Activated naive CD4-positive, alpha-beta T cell treated with anti-CD3 and anti-CD28 coated beads, Interleukin-2, amount 10 ng/mL, durations not matched to agents 7 days and 5 days (primary cell): Measurements from ENCODE around the gene AJM1.
A peak's percentile ranks its signal among the peaks of the same experiment; 100 is the strongest.
"Not testable (repeated sequence)": the region's sequence is repeated elsewhere in the genome, so short reads cannot be mapped to it uniquely, and the experiment has no call there.

Source experiments
- CTCF ChIA-PET: fragments of 350-600 bp; sonication (Branson Sonifier 250); formaldehyde crosslinking; loops from one replicate; lab custom pipeline; 2021; ENCODE audit warnings: antibody characterized with exemption; lab: Charles Lee
- DNase-seq: peaks from one replicate; pipeline ENCODE4 v3.0.0-alpha.2; 2020
- H3K27ac Mint-ChIP-seq: one replicate; pipeline ENCODE4 v1.8.0; 2021; ENCODE audit warnings: mild to moderate bottlenecking, moderate library complexity, mixed read lengths
- H3K27me3 Mint-ChIP-seq: one replicate; pipeline ENCODE4 v1.8.0; 2021; ENCODE audit warnings: mild to moderate bottlenecking, mixed read lengths
- H3K36me3 Mint-ChIP-seq: one replicate; pipeline ENCODE4 v1.8.0; 2021; ENCODE audit warnings: mixed read lengths
- H3K4me1 Mint-ChIP-seq: one replicate; pipeline ENCODE4 v1.8.0; 2021; ENCODE audit warnings: mixed read lengths
- H3K4me3 Mint-ChIP-seq: one replicate; pipeline ENCODE4 v1.8.0; 2021; ENCODE audit warnings: mild to moderate bottlenecking, moderate library complexity, mixed read lengths
- H3K9me3 Mint-ChIP-seq: one replicate; pipeline ENCODE4 v1.8.0; 2021; ENCODE audit warnings: mixed read lengths

The AJM1 gene

GRCh38 chr9:136831002-136831719, 11.1 kb upstream of the AJM1 start:
- H3K4me3 Mint-ChIP-seq: no peak overlapping the region
- H3K27me3 Mint-ChIP-seq: no peaks in the 10 kb centered on the region
- DNase-seq: no peak
- H3K4me1 Mint-ChIP-seq: no peaks in the 10 kb centered on the region
- peaks cover 26% of the 10 kb centered on the region for H3K36me3 Mint-ChIP-seq
- no peaks in the 10 kb centered on the region for H3K9me3 Mint-ChIP-seq
- no peak overlapping the region for H3K27ac Mint-ChIP-seq
- CTCF ChIA-PET: no interaction called here

DNA sequence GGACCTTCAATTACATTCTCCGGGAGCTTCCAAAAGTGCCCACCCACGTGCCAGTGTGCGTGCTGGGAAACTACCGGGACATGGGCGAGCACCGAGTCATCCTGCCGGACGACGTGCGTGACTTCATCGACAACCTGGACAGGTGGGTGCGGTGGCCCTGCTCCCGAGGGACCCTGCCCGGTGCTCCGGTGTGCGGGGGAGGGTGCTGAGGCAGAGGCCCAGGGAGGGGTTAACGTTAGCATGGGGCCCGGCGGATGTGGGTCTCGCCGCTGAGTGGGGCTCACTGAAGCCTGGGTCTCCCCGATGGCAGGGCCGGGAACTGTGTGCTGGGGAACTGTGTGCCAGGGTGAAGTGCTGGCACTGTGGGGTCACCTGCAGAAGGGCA, 10.6 kb upstream of the AJM1 start:
- H3K4me1 Mint-ChIP-seq: no peaks in the 10 kb centered on the region
- H3K27me3 Mint-ChIP-seq: no peaks in the 10 kb centered on the region
- peaks cover 26% of the 10 kb centered on the region for H3K36me3 Mint-ChIP-seq
- no peaks in the 10 kb centered on the region for H3K9me3 Mint-ChIP-seq
- CTCF ChIA-PET: interaction anchor here (2.6 kb wide), 1 partner anchor 11 kb away, joined by 10 read pairs; the partner anchor contains the start of gene AJM1
- H3K27ac Mint-ChIP-seq: no peak overlapping the region
- DNase-seq: no peak
- no peak overlapping the region for H3K4me3 Mint-ChIP-seq

DNA sequence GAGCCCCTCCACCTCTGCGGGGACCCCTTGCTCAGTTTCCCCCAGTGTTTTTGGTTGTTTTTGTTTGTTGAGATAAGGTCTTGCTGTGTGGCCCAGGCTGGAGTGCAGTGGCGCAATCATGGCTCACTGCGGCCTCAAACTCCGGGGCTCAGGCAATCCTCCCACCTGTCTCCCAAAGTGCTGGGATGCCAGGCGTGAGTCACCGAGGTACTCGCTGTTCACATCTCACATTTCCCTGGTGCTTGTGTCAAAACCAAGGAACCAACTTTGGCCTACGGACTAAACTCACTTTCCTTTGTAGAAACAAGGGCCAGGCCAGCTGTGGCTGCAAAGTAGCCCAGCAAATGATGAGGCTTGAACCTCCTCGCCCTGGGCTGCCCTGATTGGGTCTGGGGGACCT, 9.7 kb upstream of the AJM1 start:
- peaks cover 26% of the 10 kb centered on the region for H3K36me3 Mint-ChIP-seq

GRCh38 chr9:136833381-136834048, 8.8 kb upstream of the AJM1 start:
- H3K4me3 Mint-ChIP-seq, DNase-seq, H3K9me3 Mint-ChIP-seq, H3K27me3 Mint-ChIP-seq, H3K4me1 Mint-ChIP-seq, H3K27ac Mint-ChIP-seq: not testable (repeated sequence)
- CTCF ChIA-PET: interaction anchor here (2.6 kb wide), 1 partner anchor 9 kb away, joined by 10 read pairs; the partner anchor contains the start of gene AJM1
- H3K36me3 Mint-ChIP-seq: peaks cover 26% of the 10 kb centered on the region

More for the DNA sequence above, 9.7 kb upstream of the AJM1 start:
- no peak overlapping the region for H3K4me3 Mint-ChIP-seq
- H3K9me3 Mint-ChIP-seq: no peaks in the 10 kb centered on the region
- DNase-seq: no peak
- no peaks in the 10 kb centered on the region for H3K27me3 Mint-ChIP-seq
- H3K27ac Mint-ChIP-seq: no peak overlapping the region
- no peaks in the 10 kb centered on the region for H3K4me1 Mint-ChIP-seq
- CTCF ChIA-PET: interaction anchor here (2.6 kb wide), 1 partner anchor 10 kb away, joined by 10 read pairs; the partner anchor contains the start of gene AJM1

DNA sequence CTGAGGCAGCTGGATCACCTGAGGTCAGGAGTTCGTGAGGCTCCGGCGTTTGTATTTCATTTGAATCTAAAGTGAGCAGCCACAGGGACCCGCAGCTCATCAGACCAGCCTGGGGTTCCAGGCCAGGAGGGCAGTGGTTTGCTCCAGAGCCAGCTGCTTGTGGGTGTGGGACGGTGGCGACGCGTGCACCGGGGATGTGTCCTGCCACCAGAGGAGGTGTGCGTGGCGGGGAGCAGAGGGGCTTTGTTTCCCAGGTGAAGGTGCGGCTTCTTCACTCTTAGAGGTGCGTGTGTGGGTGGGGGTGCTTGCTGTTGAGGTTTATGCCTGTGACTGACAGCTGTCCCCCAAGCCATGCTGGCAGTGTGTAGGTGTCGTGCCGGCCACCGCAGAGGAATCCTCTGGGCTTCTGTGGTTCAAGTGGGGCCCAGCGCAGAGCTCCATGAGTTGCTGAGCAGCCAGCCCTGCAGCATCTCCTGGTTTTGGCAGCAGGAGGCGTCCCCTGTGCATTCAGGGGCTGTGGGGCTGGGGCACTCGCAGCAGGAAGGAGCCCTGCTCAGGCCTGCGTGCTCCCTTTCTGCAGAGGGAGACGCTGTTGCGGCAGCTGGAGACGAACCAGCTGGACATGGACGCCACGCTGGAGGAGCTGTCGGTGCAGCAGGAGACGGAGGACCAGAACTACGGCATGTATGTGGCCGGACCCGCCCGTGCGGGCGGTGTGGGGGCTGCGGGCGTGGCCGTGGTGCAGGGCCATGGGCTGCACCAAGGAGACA, 6.9 kb upstream of the AJM1 start:
- Mint-ChIP-seq H3K4me3 (no peak overlapping the region), H3K36me3 (peaks cover 17% of the 10 kb centered on the region), H3K27ac (no peak overlapping the region), H3K9me3 (no peaks in the 10 kb centered on the region), H3K27me3 (no peaks in the 10 kb centered on the region), H3K4me1 (peaks cover 3% of the 10 kb centered on the region)
- CTCF ChIA-PET: no interaction called here
- DNase-seq: no peak

DNA sequence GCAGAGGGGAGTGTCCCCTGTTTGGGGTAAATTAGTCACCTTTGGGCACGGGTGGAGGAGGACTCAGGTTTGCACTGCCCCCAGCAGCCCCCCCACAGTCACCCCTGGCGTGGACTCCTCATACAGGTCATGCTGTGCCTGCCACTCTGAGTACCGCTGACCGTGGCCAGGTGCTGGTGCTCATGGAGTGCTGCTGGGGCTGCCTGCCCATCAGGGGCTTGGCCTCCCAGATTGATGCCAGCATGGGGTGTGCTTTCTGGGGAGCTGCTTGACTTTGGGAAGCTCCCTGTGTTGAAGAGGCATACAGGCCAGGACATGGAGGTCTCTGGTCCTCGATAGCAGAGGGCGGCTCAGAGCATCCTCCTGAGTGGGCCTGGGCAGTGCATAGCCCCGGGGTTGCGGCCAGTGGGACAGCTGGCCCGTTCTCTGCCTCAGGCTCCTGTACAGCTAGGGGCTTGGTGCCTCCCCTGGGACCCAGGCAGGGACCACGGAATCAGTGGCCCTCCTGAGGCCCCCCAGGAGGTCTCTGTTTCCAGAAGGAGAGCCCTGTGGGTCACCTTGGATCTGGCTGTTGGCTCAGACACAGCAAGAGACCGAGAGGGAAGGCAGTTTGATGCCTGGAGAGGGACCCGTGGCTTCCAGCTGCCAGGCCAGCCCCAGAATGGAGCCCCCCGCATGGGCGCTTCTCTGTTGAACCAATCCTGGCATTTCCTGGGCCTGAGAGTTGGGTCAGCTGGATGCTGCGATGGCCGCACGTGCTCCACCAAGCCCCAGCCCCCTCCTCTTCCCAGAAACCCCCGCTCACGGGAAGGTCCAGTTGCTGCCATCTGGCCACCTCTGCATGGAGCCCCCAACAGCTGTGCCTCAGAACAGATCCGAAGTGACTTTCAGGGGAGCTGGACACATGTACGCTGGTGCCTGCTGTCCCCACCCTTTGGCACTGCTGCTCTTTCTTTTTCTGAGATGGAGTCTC, 6.1 kb upstream of the AJM1 start:
- Mint-ChIP-seq H3K27me3 (no peaks in the 10 kb centered on the region), H3K4me1 (peaks cover 5% of the 10 kb centered on the region), H3K36me3 (peaks cover 16% of the 10 kb centered on the region), H3K9me3 (no peaks in the 10 kb centered on the region), H3K27ac (no peak overlapping the region), H3K4me3 (no peak overlapping the region)
- no peak for DNase-seq
- CTCF ChIA-PET: no interaction called here

- CTCF ChIA-PET: no interaction called here
- Mint-ChIP-seq H3K4me3 (no peak overlapping the region), H3K9me3 (no peaks in the 10 kb centered on the region), H3K4me1 (peaks cover 9% of the 10 kb centered on the region), H3K36me3 (peaks cover 9% of the 10 kb centered on the region), H3K27ac (no peak overlapping the region), H3K27me3 (peaks cover 3% of the 10 kb centered on the region)
- DNase-seq: no peak
Observed at GRCh38 chr9:136837146-136837855, 5.0 kb upstream of the AJM1 start.

DNA sequence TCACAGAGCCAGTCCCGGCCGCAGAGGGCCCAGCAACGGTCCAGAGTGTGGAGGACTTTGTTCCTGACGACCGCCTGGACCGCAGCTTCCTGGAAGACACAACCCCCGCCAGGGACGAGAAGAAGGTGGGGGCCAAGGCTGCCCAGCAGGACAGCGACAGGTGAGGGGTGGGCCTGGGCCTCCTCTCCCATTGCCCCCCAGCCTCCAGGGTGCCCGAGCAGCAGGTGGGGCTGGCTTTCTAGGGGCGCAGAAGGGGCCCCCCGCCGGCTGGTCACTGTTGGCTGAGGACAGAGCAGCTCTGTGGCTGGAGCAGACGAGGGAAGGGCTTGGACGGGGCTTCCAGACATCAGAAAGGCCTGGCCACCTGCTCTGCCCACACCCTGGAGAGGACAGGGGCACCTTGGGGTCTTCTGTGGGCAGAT, 4.4 kb upstream of the AJM1 start:
- H3K4me1 Mint-ChIP-seq: peaks cover 11% of the 10 kb centered on the region
- H3K27me3 Mint-ChIP-seq, DNase-seq, H3K36me3 Mint-ChIP-seq, H3K27ac Mint-ChIP-seq, H3K4me3 Mint-ChIP-seq, H3K9me3 Mint-ChIP-seq, CTCF ChIA-PET: not testable (repeated sequence)

DNA sequence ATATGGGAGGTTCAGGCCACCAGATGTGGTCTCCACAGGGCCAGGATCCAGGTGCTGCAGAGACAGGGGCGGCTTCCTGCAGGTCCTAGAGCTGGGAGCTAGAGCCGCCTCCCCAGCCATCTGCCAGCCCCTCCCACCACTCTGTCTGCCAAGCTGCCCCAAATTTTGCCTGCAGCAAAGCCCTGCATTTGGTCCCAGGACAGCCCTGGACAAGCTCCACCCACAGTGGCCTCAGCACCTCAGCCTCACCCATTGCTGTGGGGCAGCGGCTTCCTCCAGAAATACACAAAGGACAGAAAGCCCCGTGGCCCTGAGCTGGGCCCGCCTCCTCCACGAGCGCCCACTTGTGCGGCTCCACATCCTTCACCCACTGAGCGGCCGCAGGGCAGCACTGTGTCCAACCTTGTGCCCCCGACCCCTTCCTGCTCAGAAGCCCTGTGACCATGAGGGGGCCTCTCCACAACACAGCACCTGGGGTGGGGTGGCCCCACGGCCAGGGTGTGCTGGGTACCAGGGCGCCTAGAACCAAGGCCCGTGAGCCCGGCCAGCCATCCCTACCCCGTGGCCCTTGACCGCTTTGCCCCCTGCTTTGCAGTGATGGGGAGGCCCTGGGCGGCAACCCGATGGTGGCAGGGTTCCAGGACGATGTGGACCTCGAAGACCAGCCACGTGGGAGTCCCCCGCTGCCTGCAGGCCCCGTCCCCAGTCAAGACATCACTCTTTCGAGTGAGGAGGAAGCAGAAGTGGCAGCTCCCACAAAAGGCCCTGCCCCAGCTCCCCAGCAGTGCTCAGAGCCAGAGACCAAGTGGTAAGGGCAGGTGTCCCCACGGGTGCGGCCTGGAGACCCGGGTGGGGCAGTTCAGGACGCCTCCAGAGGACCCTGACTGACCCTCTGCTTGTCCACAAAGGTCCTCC, 3.7 kb upstream of the AJM1 start:
- peaks cover 14% of the 10 kb centered on the region for H3K4me1 Mint-ChIP-seq
- H3K4me3 Mint-ChIP-seq: no peak overlapping the region
- CTCF ChIA-PET: no interaction called here
- H3K9me3 Mint-ChIP-seq: no peaks in the 10 kb centered on the region
- DNase-seq: no peak
- peaks cover 8% of the 10 kb centered on the region for H3K27me3 Mint-ChIP-seq
- no peak overlapping the region for H3K27ac Mint-ChIP-seq
- H3K36me3 Mint-ChIP-seq: peaks cover 9% of the 10 kb centered on the region

DNA sequence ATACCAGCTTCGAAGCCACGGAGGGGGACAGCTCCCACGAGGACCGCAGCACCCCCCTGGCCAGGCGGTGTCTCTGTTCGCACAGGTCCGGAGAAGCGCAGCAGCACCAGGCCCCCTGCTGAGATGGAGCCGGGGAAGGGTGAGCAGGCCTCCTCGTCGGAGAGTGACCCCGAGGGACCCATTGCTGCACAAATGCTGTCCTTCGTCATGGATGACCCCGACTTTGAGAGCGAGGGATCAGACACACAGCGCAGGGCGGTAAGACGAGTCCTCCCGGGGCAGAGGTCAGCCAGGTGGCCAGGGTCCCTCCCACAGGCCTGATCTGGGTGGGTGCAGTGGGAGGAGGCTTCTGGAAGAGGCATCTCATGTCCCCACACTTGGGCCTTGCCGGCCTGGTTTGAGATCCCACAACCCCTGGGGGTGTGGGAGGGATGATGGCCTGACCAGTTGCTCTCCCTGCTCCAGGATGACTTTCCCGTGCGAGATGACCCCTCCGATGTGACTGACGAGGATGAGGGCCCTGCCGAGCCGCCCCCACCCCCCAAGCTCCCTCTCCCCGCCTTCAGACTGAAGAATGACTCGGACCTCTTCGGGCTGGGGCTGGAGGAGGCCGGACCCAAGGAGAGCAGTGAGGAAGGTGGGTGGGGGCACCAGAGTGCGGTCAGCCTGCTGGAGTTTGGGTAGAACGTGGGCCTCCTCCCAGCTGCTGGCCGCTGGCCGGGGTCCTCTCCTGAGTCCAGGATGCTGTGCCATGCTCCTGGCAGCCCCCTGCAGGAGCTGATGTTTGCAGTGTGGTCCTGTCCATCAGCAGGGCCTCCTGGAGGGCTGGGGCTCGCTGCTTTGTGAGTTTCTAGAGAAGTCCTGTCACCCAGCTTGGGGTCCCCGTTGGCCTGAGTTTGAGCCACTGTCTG, 2.8 kb upstream of the AJM1 start:
- H3K9me3 Mint-ChIP-seq: no peaks in the 10 kb centered on the region
- peaks cover 15% of the 10 kb centered on the region for H3K4me1 Mint-ChIP-seq
- H3K36me3 Mint-ChIP-seq: peaks cover 3% of the 10 kb centered on the region
- CTCF ChIA-PET: no interaction called here
- H3K4me3 Mint-ChIP-seq: no peak overlapping the region
- H3K27me3 Mint-ChIP-seq: peaks cover 17% of the 10 kb centered on the region
- no peak for DNase-seq
- H3K27ac Mint-ChIP-seq: peak overlapping the region; percentile 14

GRCh38 chr9:136840140-136840876, 2.0 kb upstream of the AJM1 start:
- peaks cover 5% of the 10 kb centered on the region for H3K36me3 Mint-ChIP-seq

More at GRCh38 chr9:136840140-136840876, 2.0 kb upstream of the AJM1 start:
- Mint-ChIP-seq H3K9me3 (no peaks in the 10 kb centered on the region), H3K27ac (no peak overlapping the region), H3K4me3 (no peak overlapping the region), H3K27me3 (peaks cover 23% of the 10 kb centered on the region), H3K4me1 (peaks cover 15% of the 10 kb centered on the region)
- DNase-seq: no peak
- CTCF ChIA-PET: no interaction called here
